Activated CD4-positive, CD25-positive, alpha-beta regulatory T cell (primary cell): ENCODE data around the gene TMEM253.
A peak's percentile ranks its signal among the peaks of the same experiment; 100 is the strongest.

ENCODE experiments used
- DNase-seq, 4 experiments: peaks; one replicate each; lab custom pipeline; 2025; lab: John Stamatoyannopoulos, UW

TMEM253 gene

DNA sequence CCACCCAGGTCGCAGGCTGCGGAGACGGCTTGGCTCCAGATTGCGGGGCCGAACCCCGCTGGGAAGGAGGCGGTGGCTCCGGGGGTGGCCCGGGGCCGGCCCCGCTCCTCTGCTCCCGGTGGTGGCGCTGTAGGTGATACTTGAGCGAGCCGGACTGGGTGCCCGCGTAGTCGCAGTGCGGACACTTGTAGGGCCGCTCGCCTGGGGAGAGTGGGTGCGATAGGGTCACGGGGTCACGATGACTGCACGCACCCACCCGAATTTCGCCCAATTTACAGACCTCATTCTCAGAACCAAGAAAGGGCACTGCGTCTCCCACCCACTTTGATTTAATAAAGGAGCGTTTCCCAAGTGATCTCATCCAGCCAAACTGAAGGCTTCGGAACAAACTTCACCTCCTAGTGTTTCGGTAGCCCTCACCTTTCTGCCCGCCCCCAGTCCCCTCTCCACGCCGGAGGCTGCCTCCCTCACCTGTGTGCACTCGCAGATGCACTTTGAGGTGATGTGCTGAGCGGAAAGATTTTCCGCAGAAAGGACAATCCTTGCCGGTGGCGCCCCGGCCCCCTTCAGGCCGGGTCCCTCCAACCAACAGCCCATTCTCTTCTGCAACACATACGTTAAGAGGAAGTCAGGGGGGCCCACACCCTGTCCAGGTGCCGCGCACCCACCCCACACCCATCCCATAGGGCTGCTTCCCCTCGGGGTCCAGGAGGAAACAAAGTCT lies 9.8 kb upstream of the TMEM253 start:
- DNase-seq, result no peak

DNA sequence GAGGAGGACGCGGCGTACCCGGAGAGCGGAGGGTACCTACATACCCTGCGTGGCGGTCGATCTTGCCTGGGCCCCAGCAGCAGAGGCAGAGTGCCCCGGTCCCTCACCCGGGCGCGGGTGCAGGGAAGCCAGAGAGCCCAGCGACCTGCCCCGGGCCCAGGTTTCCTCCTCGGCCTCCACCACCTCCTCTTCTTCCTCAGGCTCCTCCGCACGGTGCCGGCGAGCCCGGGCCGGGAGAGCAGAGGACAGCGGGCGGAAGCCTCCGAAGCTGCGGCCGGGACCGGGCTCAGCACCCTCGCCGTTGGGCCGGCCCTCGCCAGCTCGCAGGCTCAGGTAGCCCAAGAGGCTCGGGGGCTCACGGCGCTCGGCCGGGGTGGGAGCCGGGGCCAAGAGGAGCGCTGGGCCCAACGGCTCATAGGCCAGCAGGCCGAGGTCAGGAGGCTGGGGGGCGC lies 9.0 kb upstream of the TMEM253 start:
- DNase-seq, result no peak

DNA sequence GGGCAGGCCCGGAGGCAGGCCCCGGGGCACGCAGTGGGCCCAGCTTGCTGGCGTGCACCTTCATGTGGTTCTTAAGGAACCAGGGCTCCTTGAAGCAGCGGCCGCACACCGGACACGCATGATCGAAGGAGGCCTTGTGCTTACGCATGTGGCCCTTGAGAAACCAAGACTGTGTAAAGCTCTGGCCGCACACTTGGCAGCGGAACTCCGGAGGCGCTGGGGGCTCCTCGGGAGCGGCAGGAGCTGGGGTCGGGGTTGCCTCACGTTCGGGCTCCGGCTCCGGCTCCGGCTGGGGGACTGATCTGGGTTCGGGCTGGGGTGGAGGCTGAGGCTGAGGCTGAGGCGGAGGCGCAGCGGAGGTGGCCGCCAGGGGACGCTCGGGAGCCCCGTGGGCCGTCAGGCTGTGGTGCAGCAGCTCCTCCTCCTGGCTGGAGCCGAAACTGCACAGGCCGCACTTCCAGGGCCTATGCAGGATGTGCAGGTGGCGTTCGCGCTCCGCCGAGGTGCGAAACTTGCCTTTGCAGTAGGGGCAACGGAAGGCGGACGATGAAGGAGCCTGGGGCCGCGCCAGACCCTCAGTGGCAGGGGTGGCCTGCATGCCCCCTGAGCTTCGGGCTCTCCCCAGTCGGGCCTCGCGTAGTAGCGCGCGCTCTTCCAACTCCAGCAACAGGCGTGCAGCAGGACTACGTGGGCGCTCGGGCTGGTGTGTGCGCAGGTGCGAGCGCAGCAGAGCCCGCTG lies 8.4 kb upstream of the TMEM253 start:
- peak; percentile 82 to 94 (median 88) for DNase-seq

DNA sequence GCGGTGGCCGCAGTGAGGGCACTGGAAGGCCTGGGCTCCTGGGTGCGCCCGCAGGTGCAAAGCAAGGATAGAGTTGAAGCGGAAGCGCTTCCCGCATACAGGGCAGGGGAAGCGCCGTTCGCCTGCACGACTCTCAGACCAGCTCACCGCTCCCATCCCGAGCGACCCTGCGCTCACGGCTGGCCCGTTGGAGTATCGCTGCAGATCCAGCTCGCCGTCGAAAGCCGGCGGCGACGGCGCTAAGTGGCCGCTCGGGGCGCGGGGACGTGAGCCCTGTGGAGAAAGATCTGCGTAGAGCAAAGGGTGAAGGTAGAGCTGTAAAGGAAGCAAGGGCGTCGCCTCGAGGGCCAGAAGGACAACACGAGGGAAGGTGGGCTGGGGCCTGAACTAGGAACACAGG lies 7.8 kb upstream of the TMEM253 start:
- DNase-seq, result no peak

DNA sequence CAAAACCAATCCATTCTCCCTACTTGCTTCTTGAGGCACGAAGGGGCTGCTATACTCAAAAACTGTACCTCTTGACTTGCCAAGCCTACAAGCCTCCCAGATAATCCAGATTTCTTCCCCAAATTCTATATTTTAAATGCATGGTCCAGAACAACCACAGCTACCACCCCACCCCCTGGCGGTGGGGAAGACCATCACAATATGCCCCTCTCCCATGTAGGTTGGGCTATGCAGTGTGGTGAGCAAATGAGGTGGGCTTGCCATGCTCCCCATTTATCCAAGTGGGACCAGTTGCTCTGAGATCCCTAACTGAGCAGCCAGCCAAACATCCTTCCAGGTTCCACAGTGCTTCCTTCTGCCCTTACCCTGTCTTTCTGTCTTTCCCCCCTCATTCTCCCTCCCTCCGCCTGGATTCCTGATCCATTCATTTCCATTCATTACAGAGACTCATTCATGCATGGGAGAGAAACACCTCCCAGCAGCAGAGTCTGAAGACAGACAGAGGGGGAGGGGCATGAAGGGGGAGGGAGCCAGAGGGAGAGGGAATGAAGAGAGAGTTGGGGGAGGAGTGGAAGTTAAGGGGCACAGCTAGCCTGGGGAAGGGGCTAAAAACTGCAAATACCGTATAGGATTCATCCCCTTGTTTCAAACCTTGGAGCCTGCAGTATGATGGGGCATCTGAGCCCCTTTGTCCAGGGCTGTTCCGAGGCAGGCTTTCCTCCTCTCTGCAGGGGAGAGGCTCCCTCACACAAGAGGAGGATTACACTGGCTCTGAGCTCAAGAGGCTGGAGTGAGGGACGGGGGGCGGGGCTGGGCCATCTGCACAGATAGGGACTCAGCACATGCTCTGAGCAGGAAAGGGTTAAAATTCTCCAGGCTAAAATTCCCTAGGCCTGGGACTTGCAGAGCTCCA lies 6.8 kb upstream of the TMEM253 start:
- DNase-seq, result no peak

DNA sequence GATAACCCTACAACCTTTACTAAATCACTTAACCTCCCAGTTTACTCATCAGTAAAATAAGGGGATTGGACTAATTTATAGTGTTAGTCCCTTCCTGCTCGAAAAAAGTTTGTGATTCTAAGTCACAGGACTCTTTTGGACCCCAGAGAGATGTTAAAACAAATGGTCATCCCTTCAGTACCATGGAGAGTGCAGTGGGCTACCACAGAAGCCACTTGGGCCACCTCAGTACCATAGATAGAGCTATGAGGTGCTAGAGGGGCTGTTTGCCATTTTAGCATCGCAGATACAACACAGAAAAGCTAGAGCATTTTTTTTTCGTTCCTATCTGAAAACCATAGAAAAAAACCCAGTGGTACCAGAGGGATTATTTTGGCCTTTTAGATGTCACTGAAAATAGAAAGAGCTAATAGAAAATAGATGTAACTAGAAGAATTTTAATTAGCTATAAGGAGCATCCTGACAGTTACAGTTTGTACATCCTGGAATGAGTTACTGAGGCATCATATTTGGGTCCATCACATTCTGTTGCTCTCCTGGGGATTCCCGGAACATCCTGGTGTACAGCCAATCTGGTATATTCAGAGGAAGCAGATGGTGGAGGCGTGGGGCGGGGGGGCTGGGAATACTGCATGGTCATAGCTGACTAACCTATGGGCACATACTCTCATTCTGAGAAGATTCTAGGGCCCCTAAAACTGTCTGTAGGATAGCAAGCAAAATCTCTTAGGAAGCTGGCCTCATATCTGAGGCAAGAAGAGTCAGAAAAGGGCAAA lies 5.2 kb upstream of the TMEM253 start:
- no peak for DNase-seq

DNA sequence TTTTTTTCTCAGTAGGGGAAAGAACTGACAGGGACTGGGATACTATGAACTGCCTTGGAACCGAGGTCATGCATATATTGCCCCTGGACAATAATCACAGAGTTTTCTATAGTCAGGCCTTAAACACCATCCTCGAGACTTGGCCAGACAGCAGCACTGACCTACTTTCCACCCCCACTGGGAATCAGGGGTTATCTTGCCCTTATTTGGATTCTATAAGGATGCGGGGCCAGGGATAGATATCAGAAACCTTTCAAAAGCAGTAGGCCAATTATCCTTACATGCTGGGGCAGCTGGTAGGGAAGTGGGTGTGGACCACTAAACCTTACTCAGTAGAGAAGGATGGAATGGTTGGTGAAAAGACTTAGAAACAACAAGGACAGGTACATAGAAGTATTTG lies 4.4 kb upstream of the TMEM253 start:
- no peak for DNase-seq

DNA sequence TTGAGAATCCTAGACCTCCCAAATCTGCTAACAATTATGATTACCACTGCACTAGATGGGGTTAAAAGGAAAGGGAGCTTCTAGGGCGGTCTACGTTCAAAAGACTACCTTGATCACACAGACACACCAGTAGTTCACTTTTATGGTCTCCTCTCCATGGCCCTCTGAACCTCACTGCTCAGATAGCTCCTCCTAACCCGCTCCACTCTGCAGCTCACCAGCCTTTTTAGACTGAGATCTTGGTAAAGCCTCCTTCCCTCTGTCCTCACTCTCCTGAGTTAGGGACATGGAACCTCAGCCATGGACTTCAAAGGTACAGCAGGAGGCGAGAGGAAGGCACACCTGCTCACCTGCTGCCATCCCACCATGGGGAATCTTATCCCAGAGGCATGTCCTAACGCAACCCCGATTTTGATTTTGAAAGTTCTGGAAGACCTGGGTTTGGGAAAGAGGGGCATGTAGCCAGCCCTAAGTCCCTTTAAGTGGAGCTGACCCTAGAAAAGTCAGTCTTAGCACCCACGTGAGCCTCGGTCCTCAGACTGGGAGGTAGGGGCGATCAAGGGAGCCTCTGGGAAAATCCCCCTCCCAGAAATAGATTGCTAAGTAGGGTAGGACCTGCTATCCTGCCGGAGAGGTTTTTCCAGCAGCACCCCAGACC lies 3.8 kb upstream of the TMEM253 start:
- DNase-seq, result no peak

DNA sequence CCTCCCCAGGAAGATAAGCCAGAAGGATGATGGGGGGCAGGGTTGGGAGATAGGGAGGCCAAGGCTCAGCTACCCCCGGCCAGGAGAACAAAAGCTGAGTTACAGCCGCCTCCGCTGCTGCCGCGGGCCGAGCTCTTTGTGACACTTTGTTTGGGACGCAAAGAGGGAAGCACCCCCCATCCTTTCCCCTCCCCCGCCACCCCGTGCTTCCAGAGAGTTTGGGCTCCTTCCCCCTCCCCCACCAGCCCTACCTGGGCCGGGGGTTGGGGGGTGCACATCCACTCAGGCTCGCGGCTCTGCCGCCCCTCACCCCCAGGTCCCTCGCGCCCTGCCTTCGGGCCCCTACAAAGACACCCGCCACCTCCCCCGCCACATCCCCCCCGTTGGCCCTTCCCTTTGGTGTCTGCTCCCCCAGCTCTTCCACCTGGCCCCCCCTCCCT lies 3.2 kb upstream of the TMEM253 start:
- no peak for DNase-seq

DNA sequence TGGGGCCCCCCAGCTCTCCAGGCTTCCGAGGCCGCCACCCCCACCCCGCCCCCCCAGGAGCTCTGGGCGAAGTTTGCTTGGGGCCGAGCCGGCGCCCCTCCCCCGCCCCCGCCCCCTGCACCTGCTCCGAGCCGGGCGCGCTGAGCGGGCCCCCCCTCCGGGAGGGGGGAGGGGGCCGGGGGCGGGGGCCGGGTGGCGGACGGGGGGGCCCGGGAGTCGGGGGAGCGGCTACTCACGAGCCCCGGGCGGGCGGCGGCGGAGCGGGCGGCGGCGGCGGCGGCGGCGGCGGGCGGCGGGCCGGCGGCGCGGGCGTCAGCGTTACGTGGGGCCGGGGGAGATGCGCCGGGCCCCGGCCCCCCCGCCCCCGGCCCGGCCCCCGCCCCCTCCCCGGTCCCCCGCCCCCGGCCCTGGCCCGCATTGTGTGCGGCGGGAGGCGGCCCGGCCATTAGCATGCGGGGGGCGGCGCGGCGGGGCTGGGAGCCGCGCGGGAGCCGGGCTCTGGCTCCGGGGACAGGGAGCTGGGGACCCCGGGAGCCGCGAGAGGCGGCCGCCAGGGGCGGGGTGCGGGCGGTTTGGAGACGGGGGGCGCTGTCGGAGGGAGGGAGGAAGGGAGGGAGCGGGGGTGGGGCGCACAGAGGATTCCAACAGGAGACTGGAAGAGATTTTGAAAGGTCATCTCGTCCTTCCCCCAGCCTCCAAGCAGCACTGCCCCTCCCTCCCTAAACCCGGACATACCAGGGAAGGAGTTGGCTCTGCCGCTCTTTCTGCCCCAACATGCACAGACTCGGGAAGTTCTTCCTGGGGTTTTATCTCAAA lies 2.6 kb upstream of the TMEM253 start, which contains the start of gene ZNF219:
TSS of gene ZNF219 (minus strand) at position 580 of the 816 bp plus-strand sequence. CDS start 5,064 bp downstream, outside the sequence.
- no peak for DNase-seq

DNA sequence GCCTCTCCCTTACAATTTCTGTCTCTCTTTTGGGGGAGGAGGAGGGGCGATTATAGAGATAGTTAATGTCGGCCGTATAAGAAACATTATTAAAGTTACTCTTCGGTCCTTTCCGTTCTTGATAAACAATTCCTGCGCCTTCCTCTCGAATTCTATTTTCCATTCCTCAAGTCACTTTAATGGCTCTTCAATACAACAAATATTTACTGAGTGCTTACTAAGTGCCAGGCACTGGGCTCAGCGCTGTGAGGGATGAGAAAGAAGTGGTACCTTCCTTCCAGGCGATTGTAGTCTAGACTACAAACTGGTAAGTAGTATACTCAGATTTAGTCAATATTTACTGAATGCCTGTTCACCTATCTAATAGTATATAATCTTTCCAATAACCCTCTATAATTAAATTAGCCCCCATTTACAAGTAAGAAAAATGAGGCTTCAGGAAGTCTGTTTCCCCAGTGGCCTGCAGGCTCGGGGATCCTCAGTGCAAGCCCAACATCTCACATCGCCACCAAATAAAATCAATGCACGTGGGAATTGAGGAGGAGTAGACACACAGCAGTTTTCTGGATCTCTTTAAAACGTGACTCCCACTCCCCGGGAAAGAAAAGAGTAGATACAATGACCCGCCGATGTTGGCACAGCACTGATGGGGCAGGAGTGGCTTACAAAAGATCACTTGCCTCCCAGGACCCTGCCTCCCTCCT lies 1.8 kb upstream of the TMEM253 start:
- DNase-seq, result no peak

DNA sequence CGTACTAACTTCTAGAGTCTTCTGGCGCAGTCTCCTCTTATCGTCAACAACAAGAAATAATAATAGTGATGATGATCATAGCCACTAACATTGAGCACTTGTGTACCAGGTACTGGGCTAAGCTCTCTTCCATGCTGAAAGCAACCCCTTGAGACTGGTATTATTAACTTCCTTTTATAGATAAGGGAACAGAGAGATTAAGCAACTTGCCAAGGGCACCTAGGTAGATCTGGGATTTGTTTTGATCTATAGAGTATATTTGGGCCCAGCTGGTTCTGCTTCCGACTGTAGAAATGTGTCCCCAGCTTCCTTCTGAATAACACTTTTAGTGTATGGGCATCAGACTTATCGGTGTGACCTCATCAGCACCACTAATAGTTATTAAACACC lies 1.3 kb upstream of the TMEM253 start:
- no peak for DNase-seq

DNA sequence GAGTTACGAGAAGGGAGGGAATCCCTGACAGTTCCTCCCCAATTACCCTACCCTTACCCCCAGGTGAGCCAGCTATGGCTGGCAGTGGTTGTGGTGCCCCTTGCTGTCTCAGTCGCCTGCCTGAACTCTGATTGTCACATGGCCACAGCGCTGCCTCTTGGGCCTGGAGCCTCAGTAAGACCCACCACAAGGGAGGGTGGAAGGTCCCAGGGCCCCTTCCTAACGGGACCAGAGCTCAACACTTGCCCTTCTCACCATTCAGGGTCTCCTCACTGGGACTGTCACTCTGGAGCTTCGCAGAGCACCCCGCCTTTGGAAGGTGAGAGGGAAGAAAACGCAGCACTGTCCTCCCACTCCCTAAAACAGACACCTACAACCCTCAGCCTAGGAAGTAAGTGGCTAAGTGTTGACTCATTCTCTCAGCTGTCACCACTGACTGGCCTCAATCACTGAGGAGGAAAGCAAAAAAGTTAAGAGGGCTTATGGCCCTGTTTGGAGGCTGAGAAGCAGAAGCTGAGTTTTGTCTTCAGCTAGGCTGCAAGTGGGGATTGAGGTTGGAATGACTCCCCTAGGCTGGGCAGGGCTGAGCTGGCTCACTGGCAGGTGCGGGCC lies 1.0 kb downstream of the TMEM253 start:
- no peak for DNase-seq

DNA sequence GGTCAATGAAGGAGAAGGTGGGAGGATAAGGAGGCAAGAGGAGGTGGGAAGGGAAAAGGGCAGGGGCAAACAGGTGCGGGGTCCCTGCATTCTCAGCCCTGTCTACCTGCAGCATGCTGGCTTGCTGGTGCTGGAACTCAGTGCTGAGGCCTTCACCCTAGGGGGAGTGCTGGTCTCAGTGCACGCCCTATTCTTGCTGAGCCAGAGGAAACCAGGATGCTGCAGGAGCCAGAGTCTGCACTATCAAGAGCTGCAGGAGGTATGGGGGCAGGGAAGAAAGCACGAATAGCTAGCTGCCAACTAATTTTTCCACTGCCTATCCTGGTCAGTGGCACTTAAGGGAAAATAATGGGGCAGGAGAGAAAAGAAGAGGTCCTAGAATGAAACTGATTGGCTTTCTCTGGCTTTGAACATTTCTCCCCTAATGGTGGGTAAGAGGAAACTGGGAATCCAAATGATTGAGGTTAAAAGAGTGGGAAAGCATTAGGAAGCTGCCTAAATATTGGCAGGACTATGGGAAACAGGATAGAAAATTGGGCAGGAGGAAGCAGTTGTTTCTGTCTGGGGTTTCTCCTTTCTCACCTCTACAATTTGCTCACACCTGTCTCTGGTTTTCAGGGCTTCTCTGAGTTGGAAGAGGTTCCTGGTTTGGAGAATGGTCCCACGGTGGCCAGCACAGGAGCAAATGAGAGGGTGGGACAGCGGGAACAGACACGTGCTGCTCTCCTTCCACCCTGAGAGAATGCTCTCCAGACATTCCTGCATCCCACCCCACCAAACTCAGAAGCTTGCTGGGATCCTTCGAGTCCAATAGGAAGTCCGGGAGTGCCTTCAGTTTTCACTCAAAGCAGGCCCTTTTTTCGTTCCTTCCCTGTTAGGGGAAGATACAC lies 1.9 kb downstream of the TMEM253 start:
- no peak for DNase-seq

DNA sequence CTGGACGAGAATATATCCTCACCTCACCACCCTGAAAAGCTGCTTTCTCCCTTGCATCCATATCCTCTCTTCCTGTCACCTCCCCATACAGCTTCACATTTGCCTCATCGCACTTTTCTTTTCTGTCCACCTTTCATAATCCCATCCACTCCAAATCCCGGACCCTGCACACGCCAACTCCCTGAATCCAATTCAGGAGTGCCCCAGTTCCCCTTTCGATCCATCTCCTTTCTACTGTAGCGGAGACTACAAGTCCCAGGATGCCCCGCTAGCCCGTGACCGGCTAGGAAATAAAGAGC lies 2.5 kb downstream of the TMEM253 start:
- DNase-seq, result no peak

DNA sequence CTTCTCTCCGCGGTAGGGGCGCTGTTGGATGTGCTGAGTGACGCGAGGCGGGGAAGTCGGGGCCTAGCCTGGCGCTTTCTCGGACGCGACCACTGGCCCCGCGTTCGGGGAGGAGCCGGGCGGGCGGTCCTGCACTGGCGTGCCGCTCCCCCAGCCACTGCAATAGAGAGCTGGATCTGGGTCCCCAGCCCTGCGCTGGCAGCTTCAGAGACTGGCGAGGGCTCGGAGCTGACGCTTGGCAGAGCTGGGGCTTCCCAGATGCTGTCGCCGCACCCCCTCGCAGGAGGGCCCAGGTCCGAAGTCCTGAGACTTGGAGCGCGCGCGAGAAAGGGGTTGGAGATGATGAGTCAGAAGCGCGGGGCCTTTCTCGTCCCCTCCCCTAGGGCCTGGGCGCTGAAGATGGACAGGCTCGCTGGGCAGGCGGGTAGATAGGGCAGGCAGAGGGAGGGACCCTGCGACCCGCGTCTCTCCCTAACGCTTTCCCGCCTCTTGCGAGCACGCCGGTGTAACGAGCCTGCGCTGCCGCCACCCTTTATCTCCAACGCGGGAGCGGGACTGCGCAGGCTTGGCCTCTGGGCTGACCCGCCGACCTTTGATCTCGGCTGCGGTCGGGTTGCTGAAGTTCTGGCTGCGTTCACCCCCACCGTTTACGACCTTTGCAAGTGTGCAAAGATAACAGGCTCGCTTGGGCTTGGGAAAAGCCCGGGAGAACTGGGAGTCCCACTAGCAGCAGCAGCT lies 3.0 kb downstream of the TMEM253 start:
- DNase-seq, result peak; percentile 88 to 90 (median 88)

DNA sequence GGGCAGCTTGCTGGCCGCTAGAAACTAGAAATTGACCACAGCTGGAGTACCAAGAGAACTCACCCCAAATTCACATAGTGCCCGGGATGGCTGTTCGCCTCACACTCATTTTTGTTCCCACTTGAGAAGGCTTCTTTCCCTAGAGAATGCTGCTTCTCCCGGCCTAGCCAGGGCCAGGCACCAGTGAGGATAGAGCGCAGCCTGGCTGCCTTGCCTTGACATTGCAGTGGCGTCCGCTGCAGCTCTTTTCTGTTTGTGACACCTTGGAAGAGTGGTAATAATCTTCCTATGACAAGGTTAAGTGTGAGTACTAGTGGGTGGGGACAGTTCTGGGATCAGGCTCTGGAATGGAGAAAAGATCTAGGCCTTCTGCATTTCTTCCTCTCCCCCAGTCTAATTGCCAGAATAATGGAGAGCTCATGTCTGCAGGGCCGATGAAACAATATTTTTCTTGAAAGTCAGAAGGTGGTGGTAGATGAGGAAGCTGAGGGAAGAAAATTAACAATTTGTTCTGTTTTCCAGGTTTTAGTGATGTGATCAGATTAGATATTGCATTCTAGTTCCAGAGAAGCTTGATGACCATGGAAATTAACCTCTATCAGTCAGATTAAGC lies 3.7 kb downstream of the TMEM253 start:
- DNase-seq, result peak in 2 of 4 experiments; percentile 25 to 36
